H1 (cell line): ENCODE results near the gene CXCL1.

Source experiments
- ASH2L ChIP-seq: fragments of 200-600, 300-600 bp; sonication (generic); IDR thresholded peaks from one replicate; pipeline ENCODE4 v1.7.1; 2017; ENCODE audit warnings: low read length
- CHD1 ChIP-seq: IDR thresholded peaks from 2 replicates; pipeline ENCODE4 v1.6.1; 2012; ENCODE audit warnings: low read depth, low read length, improper control_type of control experiment
- EGR1 ChIP-seq: IDR thresholded peaks from 2 replicates; pipeline ENCODE4 v1.6.1; 2011; ENCODE audit warnings: low read depth, low read length, borderline replicate concordance
- EZH2 ChIP-seq: fragments of 200-600 bp; sonication (generic); IDR thresholded peaks from 2 replicates; pipeline ENCODE4 v1.7.1; 2012; ENCODE audit warnings: low read depth, mild to moderate bottlenecking, moderate library complexity, low read length, inconsistent platforms; ENCODE audit not compliant: severe bottlenecking
- KDM5A ChIP-seq: fragments of 200-600 bp; IDR thresholded peaks from 2 replicates; pipeline ENCODE4 v1.7.1; 2012; ENCODE audit warnings: mild to moderate bottlenecking, low read length, inconsistent platforms, mixed read lengths
- RFX5 ChIP-seq: IDR thresholded peaks from 2 replicates; pipeline ENCODE4 v1.6.1; 2011; ENCODE audit warnings: low read depth, low read length, improper control_type of control experiment, borderline replicate concordance
- SIX5 ChIP-seq: IDR thresholded peaks from 2 replicates; pipeline ENCODE4 v1.6.1; 2011; ENCODE audit warnings: mild to moderate bottlenecking, low read depth, low read length
- SP1 ChIP-seq: IDR thresholded peaks from 2 replicates; pipeline ENCODE4 v1.6.1; 2011; ENCODE audit warnings: low read depth, low read length
- SP4 ChIP-seq: IDR thresholded peaks from 2 replicates; pipeline ENCODE4 v1.6.1; 2012; ENCODE audit warnings: low read length, inconsistent platforms
- SRF ChIP-seq: IDR thresholded peaks from 2 replicates; pipeline ENCODE4 v1.6.1; 2011; ENCODE audit warnings: mild to moderate bottlenecking, low read depth, low read length, moderate library complexity
- SUZ12 ChIP-seq: fragments of 200-600 bp; sonication (generic); IDR thresholded peaks from 2 replicates; pipeline ENCODE4 v1.6.1; 2012; ENCODE audit warnings: mild to moderate bottlenecking, inconsistent platforms, low read length, moderate library complexity, mixed read lengths
- TAF1 ChIP-seq: IDR thresholded peaks from 2 replicates; pipeline ENCODE4 v1.6.1; 2011; ENCODE audit warnings: mild to moderate bottlenecking, low read depth, low read length
- TF ChIP-seq, protein P1 (sequence below), 3 experiments: IDR thresholded peaks; 1 replicate in 2 of 3; 2 replicates in 1 of 3; pipeline versions ENCODE4 v1.5.1 to v1.6.1; 2011; ENCODE audit warnings: low read length in 3 of 3, mild to moderate bottlenecking in 3 of 3, inconsistent platforms in 2 of 3, low read depth in 1 of 3, moderate library complexity in 1 of 3; ENCODE audit not compliant: insufficient read depth in 1 of 3; ENCODE audit errors: control extremely low read depth in 1 of 3

DNA sequence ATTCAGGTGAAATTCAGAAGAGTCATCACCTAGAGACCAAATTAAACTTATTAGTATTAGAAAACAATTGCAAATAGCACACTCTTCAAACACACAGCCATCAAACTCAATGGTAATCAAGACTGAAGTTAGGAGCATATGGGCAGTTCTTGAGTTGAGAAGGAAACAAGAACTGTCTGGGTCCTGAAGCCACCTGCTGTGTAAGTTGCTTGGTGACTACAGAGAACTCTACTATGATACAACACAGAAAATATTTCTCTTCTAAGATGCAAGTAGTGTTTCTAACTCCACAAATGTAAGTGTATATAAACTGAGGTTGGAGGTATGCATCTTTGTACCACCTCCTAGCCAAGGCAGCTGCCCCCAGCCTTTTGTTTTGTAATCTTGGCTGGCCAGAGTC, 16.4 kb upstream of the CXCL1 start:
- TF ChIP-seq TAF1: no peak
- TF ChIP-seq, protein P1, sequence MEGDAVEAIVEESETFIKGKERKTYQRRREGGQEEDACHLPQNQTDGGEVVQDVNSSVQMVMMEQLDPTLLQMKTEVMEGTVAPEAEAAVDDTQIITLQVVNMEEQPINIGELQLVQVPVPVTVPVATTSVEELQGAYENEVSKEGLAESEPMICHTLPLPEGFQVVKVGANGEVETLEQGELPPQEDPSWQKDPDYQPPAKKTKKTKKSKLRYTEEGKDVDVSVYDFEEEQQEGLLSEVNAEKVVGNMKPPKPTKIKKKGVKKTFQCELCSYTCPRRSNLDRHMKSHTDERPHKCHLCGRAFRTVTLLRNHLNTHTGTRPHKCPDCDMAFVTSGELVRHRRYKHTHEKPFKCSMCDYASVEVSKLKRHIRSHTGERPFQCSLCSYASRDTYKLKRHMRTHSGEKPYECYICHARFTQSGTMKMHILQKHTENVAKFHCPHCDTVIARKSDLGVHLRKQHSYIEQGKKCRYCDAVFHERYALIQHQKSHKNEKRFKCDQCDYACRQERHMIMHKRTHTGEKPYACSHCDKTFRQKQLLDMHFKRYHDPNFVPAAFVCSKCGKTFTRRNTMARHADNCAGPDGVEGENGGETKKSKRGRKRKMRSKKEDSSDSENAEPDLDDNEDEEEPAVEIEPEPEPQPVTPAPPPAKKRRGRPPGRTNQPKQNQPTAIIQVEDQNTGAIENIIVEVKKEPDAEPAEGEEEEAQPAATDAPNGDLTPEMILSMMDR (IDR thresholded peaks at IDR 0.05; ENCODE audit: control extremely low read depth in 1 of 3, insufficient read depth in 1 of 3, low read depth in 1 of 3, low read length in 3 of 3): no peak
- TF ChIP-seq SIX5: no peak
- TF ChIP-seq KDM5A: no peak
- no peak for TF ChIP-seq EZH2
- no peak for TF ChIP-seq RFX5
- no peak for TF ChIP-seq CHD1
- TF ChIP-seq SUZ12: no peak
- no peak for TF ChIP-seq SRF
- no peak for TF ChIP-seq EGR1
- TF ChIP-seq SP1: no peak
- TF ChIP-seq SP4: no peak
- no peak for TF ChIP-seq ASH2L
